ENCODE results near the gene IL1RAPL2.

IL1RAPL2 gene

GRCh38 chrX:105744946-105745345, 1178.9 kb downstream of the IL1RAPL2 start:
- DNase-seq (ENCODE audit: low read depth), result no peak
- TF ChIP-seq CTCF (IDR thresholded peaks at IDR 0.05; ENCODE audit: control insufficient read depth, insufficient read depth, low read depth, low read length, missing control alignments), result no peak
- no peak overlapping the region for H3K4me3 ChIP-seq (ENCODE audit: control insufficient read depth, low read depth, low read length)

- H3K4me3 ChIP-seq (ENCODE audit: control insufficient read depth, low read depth, low read length), result no peak overlapping the region
- DNase-seq (ENCODE audit: low read depth), result no peak
- TF ChIP-seq CTCF (IDR thresholded peaks at IDR 0.05; ENCODE audit: control insufficient read depth, insufficient read depth, low read depth, low read length, missing control alignments), result no peak
Measured at GRCh38 chrX:105745863-105746262, 1179.9 kb downstream of the IL1RAPL2 start.

GRCh38 chrX:105752338-105752956, 1186.4 kb downstream of the IL1RAPL2 start:
- no peak overlapping the region for H3K4me3 ChIP-seq (ENCODE audit: control insufficient read depth, low read depth, low read length)
- no peak for DNase-seq (ENCODE audit: low read depth)
- TF ChIP-seq CTCF (IDR thresholded peaks at IDR 0.05; ENCODE audit: control insufficient read depth, insufficient read depth, low read depth, low read length, missing control alignments), result no peak

- no peak for TF ChIP-seq CTCF (IDR thresholded peaks at IDR 0.05; ENCODE audit: control insufficient read depth, insufficient read depth, low read depth, low read length, missing control alignments)
- no peak overlapping the region for H3K4me3 ChIP-seq (ENCODE audit: control insufficient read depth, low read depth, low read length)
- DNase-seq (ENCODE audit: low read depth), result no peak
Measured at GRCh38 chrX:105753411-105753810, 1187.4 kb downstream of the IL1RAPL2 start.

GRCh38 chrX:105754286-105754964, 1188.4 kb downstream of the IL1RAPL2 start:
- no peak for TF ChIP-seq CTCF (IDR thresholded peaks at IDR 0.05; ENCODE audit: control insufficient read depth, insufficient read depth, low read depth, low read length, missing control alignments)
- H3K4me3 ChIP-seq (ENCODE audit: control insufficient read depth, low read depth, low read length), result no peak overlapping the region
- DNase-seq (ENCODE audit: low read depth), result no peak

GRCh38 chrX:105755109-105755508, 1189.1 kb downstream of the IL1RAPL2 start:
- TF ChIP-seq CTCF (IDR thresholded peaks at IDR 0.05; ENCODE audit: control insufficient read depth, insufficient read depth, low read depth, low read length, missing control alignments), result no peak
- no peak overlapping the region for H3K4me3 ChIP-seq (ENCODE audit: control insufficient read depth, low read depth, low read length)
- no peak for DNase-seq (ENCODE audit: low read depth)
